ENCODE results near the gene KANSL1.

GRCh38 chr17:46028981-46029565, 164.2 kb downstream of the KANSL1 start:
- TF ChIP-seq POLR2A (IDR thresholded peaks at IDR 0.05; ENCODE audit: low read depth, low read length) (no peak), POLR2AphosphoS5 (IDR thresholded peaks at IDR 0.05; ENCODE audit: low read depth, low read length) (no peak), TAF1 (IDR thresholded peaks at IDR 0.05; ENCODE audit: borderline replicate concordance, low read depth, low read length) (no peak)
